Panc1 (cell line): ENCODE measurements around the gene MRPS35. TPM values are rescaled to one million over a fixed set of nuclear protein-coding genes. Genes with fewer than 3 reads are reported as not detected.

ENCODE experiments used
- ATAC-seq: fragments of 200-7000 bp; cut with Tn5 transposase; 2 replicates; pipeline ENCODE4 v1.9.1; 2020; ENCODE audit warnings: mild to moderate bottlenecking, moderate library complexity
- BruUV-seq: library from RNA; stranded (reverse); fragments of 400-500 nt; replicated peaks from 2 replicates; lab custom pipeline; 2021; lab: Mats Ljungman, UMichigan
- CTCF ChIA-PET: fragments of 300-600 bp; sonication (Branson Sonifier 250); formaldehyde crosslinking; loops from one replicate; lab custom pipeline; 2022; ENCODE audit warnings: antibody characterized with exemption; lab: Charles Lee
- POLR2A ChIA-PET: fragments of 300-600 bp; sonication (Branson Sonifier 250); formaldehyde crosslinking; loops from one replicate; lab custom pipeline; 2022; ENCODE audit warnings: antibody characterized with exemption; lab: Charles Lee
- DNase-seq: peaks from one replicate; pipeline ENCODE4 v3.0.0-alpha.2; 2010; ENCODE audit warnings: low read depth, low spot score
- H3K27ac ChIP-seq: 2 replicates; pipeline ENCODE4 v1.5.1; 2011; ENCODE audit warnings: mild to moderate bottlenecking, low read length, inconsistent platforms
- H3K27me3 ChIP-seq: fragments of 200-500 bp; sonication (Bioruptor generic); 2 replicates; pipeline ENCODE4 v1.6.0; 2014; ENCODE audit warnings: low read length, inconsistent platforms; ENCODE audit not compliant: control insufficient read depth, insufficient read depth
- H3K36me3 ChIP-seq: fragments of 200-500 bp; sonication (Bioruptor generic); 2 replicates; pipeline ENCODE4 v1.5.1; 2014; ENCODE audit warnings: inconsistent platforms, mild to moderate bottlenecking, low read length, moderate library complexity; ENCODE audit not compliant: control insufficient read depth, insufficient read depth
- H3K4me1 ChIP-seq: 2 replicates; pipeline ENCODE4 v1.5.1; 2011; ENCODE audit warnings: inconsistent platforms, mild to moderate bottlenecking, low read length, moderate library complexity; ENCODE audit not compliant: control insufficient read depth, insufficient read depth
- H3K4me3 ChIP-seq, 2 experiments: 2 replicates each; pipeline ENCODE4 v1.5.1; 2011 to 2012; ENCODE audit warnings: low read depth in 2 of 2, low read length in 2 of 2, mild to moderate bottlenecking in 2 of 2, inconsistent platforms in 1 of 2, moderate library complexity in 1 of 2
- H3K9me3 ChIP-seq: fragments of 200-500 bp; sonication (Bioruptor generic); 2 replicates; pipeline ENCODE4 v1.5.1; 2014; ENCODE audit warnings: low read depth, mild to moderate bottlenecking, inconsistent platforms, low read length, moderate library complexity; ENCODE audit not compliant: control insufficient read depth, insufficient read depth
- CTCF ChIP-seq: fragments of 450-650 bp; IDR thresholded peaks from 2 replicates; pipeline ENCODE4 v1.5.1; 2017; ENCODE audit warnings: mild to moderate bottlenecking
- POLR2AphosphoS5 ChIP-seq: IDR thresholded peaks from 2 replicates; pipeline ENCODE4 v1.6.1; 2012; ENCODE audit warnings: mild to moderate bottlenecking, low read depth, low read length, moderate library complexity
- REST ChIP-seq, 2 experiments: IDR thresholded peaks; 2 replicates each; pipeline ENCODE4 v1.6.1; 2011 to 2012; ENCODE audit warnings: low read depth in 2 of 2, control low read depth in 1 of 2, low read length in 1 of 2, mild to moderate bottlenecking in 1 of 2, moderate library complexity in 1 of 2; ENCODE audit not compliant: insufficient read depth in 1 of 2
- SIN3A ChIP-seq: IDR thresholded peaks from 2 replicates; pipeline ENCODE4 v1.6.1; 2012; ENCODE audit warnings: low read depth, mild to moderate bottlenecking, low read length, moderate library complexity, borderline replicate concordance; ENCODE audit not compliant: insufficient read depth
- TCF7L2 ChIP-seq: IDR thresholded peaks from 2 replicates; pipeline ENCODE4 v1.6.1; 2011; ENCODE audit warnings: mild to moderate bottlenecking, low read depth, low read length, inconsistent platforms
- in situ Hi-C: cut with HindIII; loops from 2 replicates; pipeline ENCODE4 v1.10.0; 2016; ENCODE audit warnings: low sequenced_read_pairs, low pct_unique_long_range_greater_than_20kb
- intact Hi-C: fragments of 100-400 bp; cut with micrococcal nuclease; formaldehyde crosslinking; loops from one replicate; pipeline ENCODE4 v1.10.0; 2022; ENCODE audit not compliant: unreplicated experiment
- total RNA-seq: library from RNA; stranded (reverse); gene quantifications from one replicate; pipeline ENCODE4 v1.2.1, GENCODE V29; 2021; ENCODE audit not compliant: unreplicated experiment

Gene MRPS35
- total RNA-seq, 1 experiment from 2014 or later: 63.9 TPM

DNA sequence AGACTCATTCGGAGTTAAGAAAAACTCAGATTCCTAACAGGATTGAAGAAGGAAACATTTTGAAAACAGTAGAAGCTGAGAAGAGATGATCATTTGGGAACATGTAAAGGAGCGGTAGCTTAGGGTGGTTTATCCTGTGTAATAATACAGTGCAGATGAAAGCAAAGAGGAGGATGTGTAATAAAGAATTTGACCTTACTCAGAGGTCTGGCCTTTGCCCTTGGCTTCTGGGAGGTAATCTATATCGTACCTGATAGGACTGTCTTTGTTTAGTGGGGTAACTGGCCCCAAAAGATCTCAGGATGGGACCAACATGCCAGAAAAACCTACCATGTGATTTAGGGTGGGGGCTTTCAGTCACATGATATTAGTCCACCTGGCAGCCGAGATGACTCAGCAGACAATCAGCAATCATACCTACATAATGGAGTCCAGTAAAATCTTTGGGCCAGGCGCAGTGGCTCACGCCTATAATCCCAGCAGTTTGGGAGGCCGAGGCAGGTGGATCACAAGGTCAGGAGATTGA, 46.1 kb downstream of the MRPS35 start:
- POLR2A ChIA-PET: no interaction called here
- CTCF ChIA-PET: no interaction called here
- DNase-seq (no peak), ATAC-seq (no peak; the same call in 1 of the 2 replicates)
- no peaks in the 10 kb centered on the region for H3K9me3 ChIP-seq
- no peak for TF ChIP-seq CTCF
- TF ChIP-seq TCF7L2: no peak
- no peak for TF ChIP-seq SIN3A
- H3K27me3 ChIP-seq: no peaks in the 10 kb centered on the region
- H3K27ac ChIP-seq: no peak overlapping the region
- intact Hi-C loops: no loop called here
- H3K4me3 ChIP-seq: no peak overlapping the region
- H3K36me3 ChIP-seq: peaks cover 14% of the 10 kb centered on the region
- no peaks in the 10 kb centered on the region for H3K4me1 ChIP-seq
- in situ Hi-C loops: no loop called here
- BruUV-seq: no TSS peak

DNA sequence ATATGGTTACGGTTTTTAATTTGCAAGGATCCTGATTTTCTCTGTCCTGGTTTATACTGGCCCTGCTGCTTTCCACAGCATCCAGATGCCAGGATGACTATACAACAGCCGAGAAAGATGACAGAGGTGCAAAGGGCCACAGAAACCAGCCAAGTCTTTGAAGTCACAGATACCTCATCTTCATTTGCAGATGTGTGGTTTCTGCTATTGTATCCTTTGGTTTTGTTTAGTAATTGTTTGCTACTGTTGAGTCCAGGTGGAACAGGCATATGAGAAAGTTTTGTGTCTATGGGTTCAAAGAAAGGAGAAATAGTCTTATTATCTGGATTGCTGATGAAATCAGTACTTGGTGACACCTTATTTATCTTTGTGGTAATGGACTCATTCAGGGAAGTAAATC, 52.1 kb downstream of the MRPS35 start:
- Histone ChIP-seq H3K36me3 (no peaks in the 10 kb centered on the region), H3K4me1 (no peaks in the 10 kb centered on the region), H3K4me3 (no peak overlapping the region), H3K27me3 (no peaks in the 10 kb centered on the region), H3K9me3 (no peaks in the 10 kb centered on the region), H3K27ac (no peak overlapping the region)
- ATAC-seq (no peak), DNase-seq (no peak)
- intact Hi-C loops (no loop called here), in situ Hi-C loops (no loop called here)
- TF ChIP-seq REST (IDR thresholded peaks at IDR 0.05; ENCODE audit: insufficient read depth in 1 of 2, low read depth in 2 of 2, low read length in 1 of 2) (no peak), CTCF (no peak), TCF7L2 (no peak), POLR2AphosphoS5 (no peak), SIN3A (no peak)
- CTCF ChIA-PET: no interaction called here
- BruUV-seq: no TSS peak
- POLR2A ChIA-PET: no interaction called here
